Measurements from ENCODE around the gene CASQ2. TPM values are rescaled to one million over a fixed set of nuclear protein-coding genes. Genes with fewer than 3 reads are reported as not detected.
A peak's percentile ranks its signal among the peaks of the same experiment; 100 is the strongest.

CASQ2 gene
- polyA plus RNA-seq, 1 donor from 2014 or later = not detected

DNA sequence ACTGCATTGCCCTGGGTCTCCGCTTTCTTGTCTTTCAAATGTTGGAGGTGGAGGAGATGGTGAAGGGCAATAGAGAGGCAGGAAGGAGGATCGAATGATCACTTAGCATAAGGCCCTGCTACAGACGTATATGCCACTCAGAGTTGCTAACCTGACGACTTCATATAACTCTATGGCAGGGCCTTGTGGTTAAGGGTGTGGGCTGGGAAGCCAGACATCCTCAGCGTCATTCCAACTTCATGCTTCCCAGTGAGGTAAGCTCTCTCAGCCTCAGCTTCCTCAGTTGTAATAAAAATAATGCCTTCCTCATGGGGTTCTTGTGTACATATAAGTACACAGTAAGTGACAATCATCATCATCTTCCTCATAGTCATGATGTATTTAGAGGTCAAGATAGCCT, 54.6 kb downstream of the CASQ2 start:
- Histone ChIP-seq H2AFZ (ENCODE audit: low read depth, low read length) (no peak overlapping the region), H3K4me2 (ENCODE audit: low read length) (no peak overlapping the region), H3K9me2 (ENCODE audit: insufficient read depth, low read length) (no peaks in the 10 kb centered on the region), H3K4me3 (ENCODE audit: low read length) (no peak overlapping the region), H3K27ac (ENCODE audit: low read length) (no peak overlapping the region), H3F3A (ENCODE audit: insufficient read depth, low read length, poor library complexity, severe bottlenecking) (no peaks in the 10 kb centered on the region), H3K36me3 (ENCODE audit: insufficient read depth, low read length) (no peaks in the 10 kb centered on the region), H4K20me1 (ENCODE audit: insufficient read depth) (no peaks in the 10 kb centered on the region), H3K27me3 (ENCODE audit: insufficient read depth, low read depth, low read length) (no peaks in the 10 kb centered on the region), H3K9ac (ENCODE audit: low read length) (no peak overlapping the region), H3K9me3 (ENCODE audit: low read length) (no peaks in the 10 kb centered on the region), H3K79me2 (replicated peaks; ENCODE audit: insufficient read depth, low read length) (no peaks in the 10 kb centered on the region)
- TF ChIP-seq EZH2 (IDR thresholded peaks at IDR 0.05; ENCODE audit: borderline replicate concordance, insufficient read depth, low read length, poor library complexity, severe bottlenecking) (no peak), TAF1 (IDR thresholded peaks at IDR 0.05; ENCODE audit: low read depth) (no peak), SMC3 (conservative IDR thresholded peaks at IDR 0.05; ENCODE audit: poor library complexity) (no peak), MXI1 (conservative IDR thresholded peaks at IDR 0.05; ENCODE audit: poor library complexity, severe bottlenecking) (no peak), POLR2AphosphoS5 (IDR thresholded peaks at IDR 0.05) (no peak), RAD21 (conservative IDR thresholded peaks at IDR 0.05) (no peak), EP300 (conservative IDR thresholded peaks at IDR 0.05; ENCODE audit: poor library complexity, severe bottlenecking) (no peak)
- TF ChIP-seq, protein P1, sequence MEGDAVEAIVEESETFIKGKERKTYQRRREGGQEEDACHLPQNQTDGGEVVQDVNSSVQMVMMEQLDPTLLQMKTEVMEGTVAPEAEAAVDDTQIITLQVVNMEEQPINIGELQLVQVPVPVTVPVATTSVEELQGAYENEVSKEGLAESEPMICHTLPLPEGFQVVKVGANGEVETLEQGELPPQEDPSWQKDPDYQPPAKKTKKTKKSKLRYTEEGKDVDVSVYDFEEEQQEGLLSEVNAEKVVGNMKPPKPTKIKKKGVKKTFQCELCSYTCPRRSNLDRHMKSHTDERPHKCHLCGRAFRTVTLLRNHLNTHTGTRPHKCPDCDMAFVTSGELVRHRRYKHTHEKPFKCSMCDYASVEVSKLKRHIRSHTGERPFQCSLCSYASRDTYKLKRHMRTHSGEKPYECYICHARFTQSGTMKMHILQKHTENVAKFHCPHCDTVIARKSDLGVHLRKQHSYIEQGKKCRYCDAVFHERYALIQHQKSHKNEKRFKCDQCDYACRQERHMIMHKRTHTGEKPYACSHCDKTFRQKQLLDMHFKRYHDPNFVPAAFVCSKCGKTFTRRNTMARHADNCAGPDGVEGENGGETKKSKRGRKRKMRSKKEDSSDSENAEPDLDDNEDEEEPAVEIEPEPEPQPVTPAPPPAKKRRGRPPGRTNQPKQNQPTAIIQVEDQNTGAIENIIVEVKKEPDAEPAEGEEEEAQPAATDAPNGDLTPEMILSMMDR (IDR thresholded peaks at IDR 0.05; ENCODE audit: poor library complexity, severe bottlenecking) = no peak
- TF ChIP-seq, protein P2, sequence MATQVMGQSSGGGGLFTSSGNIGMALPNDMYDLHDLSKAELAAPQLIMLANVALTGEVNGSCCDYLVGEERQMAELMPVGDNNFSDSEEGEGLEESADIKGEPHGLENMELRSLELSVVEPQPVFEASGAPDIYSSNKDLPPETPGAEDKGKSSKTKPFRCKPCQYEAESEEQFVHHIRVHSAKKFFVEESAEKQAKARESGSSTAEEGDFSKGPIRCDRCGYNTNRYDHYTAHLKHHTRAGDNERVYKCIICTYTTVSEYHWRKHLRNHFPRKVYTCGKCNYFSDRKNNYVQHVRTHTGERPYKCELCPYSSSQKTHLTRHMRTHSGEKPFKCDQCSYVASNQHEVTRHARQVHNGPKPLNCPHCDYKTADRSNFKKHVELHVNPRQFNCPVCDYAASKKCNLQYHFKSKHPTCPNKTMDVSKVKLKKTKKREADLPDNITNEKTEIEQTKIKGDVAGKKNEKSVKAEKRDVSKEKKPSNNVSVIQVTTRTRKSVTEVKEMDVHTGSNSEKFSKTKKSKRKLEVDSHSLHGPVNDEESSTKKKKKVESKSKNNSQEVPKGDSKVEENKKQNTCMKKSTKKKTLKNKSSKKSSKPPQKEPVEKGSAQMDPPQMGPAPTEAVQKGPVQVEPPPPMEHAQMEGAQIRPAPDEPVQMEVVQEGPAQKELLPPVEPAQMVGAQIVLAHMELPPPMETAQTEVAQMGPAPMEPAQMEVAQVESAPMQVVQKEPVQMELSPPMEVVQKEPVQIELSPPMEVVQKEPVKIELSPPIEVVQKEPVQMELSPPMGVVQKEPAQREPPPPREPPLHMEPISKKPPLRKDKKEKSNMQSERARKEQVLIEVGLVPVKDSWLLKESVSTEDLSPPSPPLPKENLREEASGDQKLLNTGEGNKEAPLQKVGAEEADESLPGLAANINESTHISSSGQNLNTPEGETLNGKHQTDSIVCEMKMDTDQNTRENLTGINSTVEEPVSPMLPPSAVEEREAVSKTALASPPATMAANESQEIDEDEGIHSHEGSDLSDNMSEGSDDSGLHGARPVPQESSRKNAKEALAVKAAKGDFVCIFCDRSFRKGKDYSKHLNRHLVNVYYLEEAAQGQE (IDR thresholded peaks at IDR 0.05; ENCODE audit: borderline replicate concordance) = no peak

DNA sequence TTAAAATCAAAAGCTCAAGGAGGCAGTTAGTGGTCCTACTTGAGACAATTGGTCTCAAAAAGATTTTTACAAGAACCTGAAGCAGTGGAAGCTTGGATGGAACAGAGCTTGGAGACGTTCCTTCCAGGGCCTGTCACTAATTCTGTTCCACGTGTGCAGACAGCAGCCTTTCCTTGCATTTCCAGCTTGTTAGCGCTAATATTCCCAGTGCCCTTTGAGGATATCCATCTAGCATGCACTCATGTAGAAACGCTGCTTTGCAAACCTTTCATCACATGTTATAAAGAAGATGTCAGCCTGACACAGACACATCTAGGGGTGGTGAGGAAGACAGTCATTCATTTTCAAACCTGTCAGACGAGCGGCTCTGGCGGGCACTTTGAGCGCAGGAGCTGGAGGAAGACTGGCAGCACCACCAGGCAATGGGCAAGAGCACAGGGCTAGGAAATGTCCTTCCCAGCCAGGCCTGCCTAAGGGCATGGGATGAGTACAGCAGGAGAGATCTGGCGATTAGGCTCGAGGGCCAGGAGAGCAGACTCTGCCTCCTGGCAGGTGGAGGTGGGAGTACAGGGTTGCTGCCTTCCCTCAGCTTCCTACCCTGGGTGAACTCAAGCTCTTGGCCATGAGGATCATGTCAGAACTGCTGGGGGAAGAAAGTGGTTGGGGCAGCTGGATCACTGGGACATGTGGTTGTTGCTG, 55.5 kb downstream of the CASQ2 start:
- Histone ChIP-seq H3K4me3 (ENCODE audit: low read length) (no peak overlapping the region), H3K4me2 (ENCODE audit: low read length) (no peak overlapping the region), H2AFZ (ENCODE audit: low read depth, low read length) (no peak overlapping the region), H3K27me3 (ENCODE audit: insufficient read depth, low read depth, low read length) (no peaks in the 10 kb centered on the region), H3K9me3 (ENCODE audit: low read length) (no peaks in the 10 kb centered on the region), H3K9ac (ENCODE audit: low read length) (no peak overlapping the region), H3K79me2 (replicated peaks; ENCODE audit: insufficient read depth, low read length) (no peaks in the 10 kb centered on the region), H3K27ac (ENCODE audit: low read length) (no peak overlapping the region), H3K9me2 (ENCODE audit: insufficient read depth, low read length) (no peaks in the 10 kb centered on the region), H4K20me1 (ENCODE audit: insufficient read depth) (no peaks in the 10 kb centered on the region), H3K36me3 (ENCODE audit: insufficient read depth, low read length) (no peaks in the 10 kb centered on the region), H3F3A (ENCODE audit: insufficient read depth, low read length, poor library complexity, severe bottlenecking) (no peaks in the 10 kb centered on the region)
- TF ChIP-seq, protein P2 (IDR thresholded peaks at IDR 0.05; ENCODE audit: borderline replicate concordance) = peak; percentile 98
- TF ChIP-seq EP300 (conservative IDR thresholded peaks at IDR 0.05; ENCODE audit: poor library complexity, severe bottlenecking) (peak; percentile 31), POLR2AphosphoS5 (IDR thresholded peaks at IDR 0.05) (peak; percentile 66), TAF1 (IDR thresholded peaks at IDR 0.05; ENCODE audit: low read depth) (no peak)

All from neural cell (in vitro differentiated cells).